ENCODE data around the gene UBAP1L. TPM values are rescaled to one million over a fixed set of nuclear protein-coding genes. Genes with fewer than 3 reads are reported as not detected.
"Not testable (repeated sequence)": the region's sequence is repeated elsewhere in the genome, so short reads cannot be mapped to it uniquely, and the experiment has no call there.

UBAP1L gene
- total and polyA plus RNA-seq, 4 experiments from 2014 or later: 0.86 to 16.6 (median 15.2) TPM; not detected in 1

- POLR2A ChIA-PET (ENCODE audit: partially characterized antibody): no interaction called here
- Mint-ChIP-seq H3K4me3 (no peak within 1 kb of the TSS), H3K27ac (no peak within 1 kb of the TSS), H3K27me3 (peaks cover 14 to 28% of the 10 kb centered on the region in 2 donors), H3K9me3 (no peaks in the 10 kb centered on the region), H3K4me1 (peaks cover 5 to 12% (median 7%) of the 10 kb centered on the region in 4 donors), H3K36me3 (no peaks in the 10 kb centered on the region)
- Histone ChIP-seq H3K4me3 (ENCODE audit: low read length in 2 of 2) (no peak within 1 kb of the TSS), H3K4me1 (ENCODE audit: insufficient read depth, low read length) (no peaks in the 10 kb centered on the region), H3K27ac (ENCODE audit: low read depth, low read length) (no peak within 1 kb of the TSS), H3K9me3 (ENCODE audit: control insufficient read depth in 1 of 2, low read length in 2 of 2) (no peaks in the 10 kb centered on the region), H3K36me3 (ENCODE audit: insufficient read depth, low read length) (no peaks in the 10 kb centered on the region), H3K27me3 (ENCODE audit: insufficient read depth, low read length) (no peaks in the 10 kb centered on the region)
- intact Hi-C loops (cut with micrococcal nuclease): no loop called here
- DNase-seq: no peak
- CTCF ChIA-PET (ENCODE audit: partially characterized antibody): interaction anchor here (1.6 to 4.0 kb wide), 3 partner anchors 21 to 345 kb away, joined by 3 to 24 read pairs (median 3); no protein-coding TSS in a partner anchor
These were observed 38.3 kb downstream of the UBAP1L start, which contains the start of gene KBTBD13 for GRCh38 chr15:65076486-65077290. Gene KBTBD13 (plus strand): TSS chr15:65076746. CDS start chr15:65076816, 70 bp downstream.

- H3K27me3 ChIP-seq (ENCODE audit: insufficient read depth, low read length); H3K27ac Mint-ChIP-seq; H3K9me3 ChIP-seq (ENCODE audit: control insufficient read depth in 1 of 2, low read length in 2 of 2); intact Hi-C loops (cut with micrococcal nuclease); H3K27ac ChIP-seq (ENCODE audit: low read depth, low read length); DNase-seq; H3K36me3 Mint-ChIP-seq; H3K4me1 ChIP-seq (ENCODE audit: insufficient read depth, low read length); H3K36me3 ChIP-seq (ENCODE audit: insufficient read depth, low read length); H3K4me3 Mint-ChIP-seq; H3K4me1 Mint-ChIP-seq; H3K9me3 Mint-ChIP-seq; H3K4me3 ChIP-seq (ENCODE audit: low read length in 2 of 2); POLR2A ChIA-PET (ENCODE audit: partially characterized antibody): not testable (repeated sequence)
- CTCF ChIA-PET (ENCODE audit: partially characterized antibody): interaction anchor here (1.1 to 4.0 kb wide), 4 partner anchors 11 to 344 kb away, joined by 3 to 24 read pairs (median 3); no protein-coding TSS in a partner anchor
- peaks cover 9 to 24% of the 10 kb centered on the region in 2 donors for H3K27me3 Mint-ChIP-seq
These were observed 39.2 kb downstream of the UBAP1L start for GRCh38 chr15:65075607-65076395.

- H3K36me3 ChIP-seq (ENCODE audit: insufficient read depth, low read length); POLR2A ChIA-PET (ENCODE audit: partially characterized antibody); H3K27ac Mint-ChIP-seq; DNase-seq; H3K27ac ChIP-seq (ENCODE audit: low read depth, low read length); H3K36me3 Mint-ChIP-seq; H3K27me3 ChIP-seq (ENCODE audit: insufficient read depth, low read length); H3K4me1 ChIP-seq (ENCODE audit: insufficient read depth, low read length); H3K4me3 Mint-ChIP-seq; intact Hi-C loops (cut with micrococcal nuclease); H3K4me1 Mint-ChIP-seq; H3K9me3 Mint-ChIP-seq; H3K9me3 ChIP-seq (ENCODE audit: control insufficient read depth in 1 of 2, low read length in 2 of 2); H3K4me3 ChIP-seq (ENCODE audit: low read length in 2 of 2): not testable (repeated sequence)
- peaks cover 7 to 24% of the 10 kb centered on the region in 2 donors for H3K27me3 Mint-ChIP-seq
- CTCF ChIA-PET (ENCODE audit: partially characterized antibody): interaction anchor here (1.0 to 1.7 kb wide), 2 partner anchors 41 to 343 kb away, joined by 3 read pairs; no protein-coding TSS in a partner anchor
These were observed 40.1 kb downstream of the UBAP1L start for GRCh38 chr15:65074946-65075345.

- H3K4me3 Mint-ChIP-seq: no peak overlapping the region
These were observed 42.4 kb downstream of the UBAP1L start for GRCh38 chr15:65072617-65073016.

GRCh38 chr15:65072027-65072426 is 43.0 kb downstream of the UBAP1L start:
- H3K36me3 Mint-ChIP-seq: no peaks in the 10 kb centered on the region
- CTCF ChIA-PET (ENCODE audit: partially characterized antibody): interaction anchor here (1.1 to 1.3 kb wide), 2 partner anchors 8 to 24 kb away, joined by 3 read pairs; no protein-coding TSS in a partner anchor

More at GRCh38 chr15:65072617-65073016, 42.4 kb downstream of the UBAP1L start:
- DNase-seq: no peak
- Histone ChIP-seq H3K4me1 (ENCODE audit: insufficient read depth, low read length) (no peaks in the 10 kb centered on the region), H3K27me3 (ENCODE audit: insufficient read depth, low read length) (no peaks in the 10 kb centered on the region), H3K36me3 (ENCODE audit: insufficient read depth, low read length) (no peaks in the 10 kb centered on the region), H3K4me3 (ENCODE audit: low read length in 2 of 2) (no peak overlapping the region), H3K27ac (ENCODE audit: low read depth, low read length) (no peak overlapping the region), H3K9me3 (ENCODE audit: control insufficient read depth in 1 of 2, low read length in 2 of 2) (no peaks in the 10 kb centered on the region)
- intact Hi-C loops (cut with micrococcal nuclease): no loop called here
- POLR2A ChIA-PET (ENCODE audit: partially characterized antibody): no interaction called here
- peaks cover under 1 to 5% (median 2%) of the 10 kb centered on the region in 4 donors for H3K4me1 Mint-ChIP-seq
- CTCF ChIA-PET (ENCODE audit: partially characterized antibody): interaction anchor here (1.1 to 1.3 kb wide), 2 partner anchors 9 to 24 kb away, joined by 3 read pairs; no protein-coding TSS in a partner anchor
- H3K27me3 Mint-ChIP-seq: peaks cover 2 to 20% of the 10 kb centered on the region in 2 donors
- no peak overlapping the region for H3K27ac Mint-ChIP-seq
- H3K9me3 Mint-ChIP-seq: no peaks in the 10 kb centered on the region
- no peaks in the 10 kb centered on the region for H3K36me3 Mint-ChIP-seq

GRCh38 chr15:65071381-65071811 is 43.6 kb downstream of the UBAP1L start:
- H3K27me3 ChIP-seq (ENCODE audit: insufficient read depth, low read length): no peaks in the 10 kb centered on the region
- intact Hi-C loops (cut with micrococcal nuclease): no loop called here
- CTCF ChIA-PET (ENCODE audit: partially characterized antibody): no interaction called here
- no peaks in the 10 kb centered on the region for H3K4me1 ChIP-seq (ENCODE audit: insufficient read depth, low read length)
- H3K36me3 ChIP-seq (ENCODE audit: insufficient read depth, low read length): no peaks in the 10 kb centered on the region
- no peak for DNase-seq
- H3K27ac Mint-ChIP-seq: no peak overlapping the region
- H3K4me1 Mint-ChIP-seq: peaks cover 0 to 10% (median 4%) of the 10 kb centered on the region in 4 donors
- no peaks in the 10 kb centered on the region for H3K9me3 Mint-ChIP-seq
- no peak overlapping the region for H3K27ac ChIP-seq (ENCODE audit: low read depth, low read length)
- no peak overlapping the region for H3K4me3 Mint-ChIP-seq
- H3K9me3 ChIP-seq (ENCODE audit: control insufficient read depth in 1 of 2, low read length in 2 of 2): no peaks in the 10 kb centered on the region
- H3K27me3 Mint-ChIP-seq: peaks cover 12 to 26% of the 10 kb centered on the region in 2 donors
- no peak overlapping the region for H3K4me3 ChIP-seq (ENCODE audit: low read length in 2 of 2)
- H3K36me3 Mint-ChIP-seq: no peaks in the 10 kb centered on the region
- POLR2A ChIA-PET (ENCODE audit: partially characterized antibody): no interaction called here

More at GRCh38 chr15:65072027-65072426, 43.0 kb downstream of the UBAP1L start:
- H3K4me3 ChIP-seq (ENCODE audit: low read length in 2 of 2): no peak overlapping the region
- Mint-ChIP-seq H3K27me3 (peaks cover 6 to 23% of the 10 kb centered on the region in 2 donors), H3K27ac (no peak overlapping the region), H3K9me3 (no peaks in the 10 kb centered on the region), H3K4me1 (peaks cover 0 to 9% (median 5%) of the 10 kb centered on the region in 4 donors), H3K4me3 (no peak overlapping the region)
- no peaks in the 10 kb centered on the region for H3K36me3 ChIP-seq (ENCODE audit: insufficient read depth, low read length)
- intact Hi-C loops (cut with micrococcal nuclease): no loop called here
- no peaks in the 10 kb centered on the region for H3K4me1 ChIP-seq (ENCODE audit: insufficient read depth, low read length)
- no peak for DNase-seq
- no peak overlapping the region for H3K27ac ChIP-seq (ENCODE audit: low read depth, low read length)
- POLR2A ChIA-PET (ENCODE audit: partially characterized antibody): no interaction called here
- H3K9me3 ChIP-seq (ENCODE audit: control insufficient read depth in 1 of 2, low read length in 2 of 2): no peaks in the 10 kb centered on the region
- no peaks in the 10 kb centered on the region for H3K27me3 ChIP-seq (ENCODE audit: insufficient read depth, low read length)

All from CD4-positive, alpha-beta memory T cell (primary cell).